Measurements from ENCODE around the gene SMIM35. TPM values are rescaled to one million over a fixed set of nuclear protein-coding genes. Genes with fewer than 3 reads are reported as not detected.

SMIM35 gene
- total and polyA plus RNA-seq, 2 of the 4 experiments (the other 2 are of a cell fraction), result not detected

- Histone ChIP-seq H2AK9ac (replicated peaks; ENCODE audit: low read depth, low read length, poor library complexity) (no peak overlapping the region), H3K4ac (ENCODE audit: low read depth, low read length) (no peak overlapping the region), H2BK20ac (ENCODE audit: low read depth, low read length) (no peak overlapping the region), H3K9me3 (ENCODE audit: control insufficient read depth, insufficient read depth, low read length) (no peaks in the 10 kb centered on the region), H3K9ac (ENCODE audit: low read depth, low read length) (no peak overlapping the region), H2AFZ (replicated peaks; ENCODE audit: low read length, poor library complexity) (no peak overlapping the region), H3K4me3 (ENCODE audit: insufficient read depth, low read depth, low read length) (no peak overlapping the region), H2AK5ac (ENCODE audit: low read depth, low read length) (no peak overlapping the region), H3K14ac (replicated peaks; ENCODE audit: low read depth, low read length) (no peak overlapping the region), H3K79me1 (ENCODE audit: low read depth in 1 of 2, low read length in 2 of 2) (no peaks in the 10 kb centered on the region), H2BK5ac (ENCODE audit: low read depth, low read length, poor library complexity, severe bottlenecking) (no peak overlapping the region), H2BK120ac (ENCODE audit: low read depth, low read length) (no peak overlapping the region), H3K18ac (ENCODE audit: low read depth, low read length) (no peak overlapping the region), H3K36me3 (ENCODE audit: control insufficient read depth, insufficient read depth, low read length) (no peaks in the 10 kb centered on the region), H3K27me3 (ENCODE audit: control insufficient read depth, insufficient read depth, low read length) (no peaks in the 10 kb centered on the region; the same call in 1 of the 2 replicates), H3K4me1 (ENCODE audit: control insufficient read depth, insufficient read depth, low read length) (no peaks in the 10 kb centered on the region), H3K56ac (ENCODE audit: extremely low read depth, insufficient read depth, low read length) (no peak overlapping the region), H4K91ac (ENCODE audit: insufficient read depth, low read depth, low read length) (no peak overlapping the region), H4K20me1 (ENCODE audit: insufficient read depth, low read length) (no peaks in the 10 kb centered on the region), H2BK15ac (ENCODE audit: low read depth, low read length) (no peak overlapping the region), H4K5ac (ENCODE audit: low read depth, low read length) (no peak overlapping the region), H4K8ac (ENCODE audit: low read depth in 2 of 2, low read length in 2 of 2) (no peak overlapping the region), H3K23ac (ENCODE audit: low read depth, low read length) (no peak overlapping the region), H3K4me2 (ENCODE audit: low read depth, low read length) (no peak overlapping the region), H3K27ac (ENCODE audit: insufficient read depth, low read length) (no peak overlapping the region), H3K9me1 (ENCODE audit: insufficient read depth, low read length) (no peaks in the 10 kb centered on the region)
- 47% methylated on average over 4 of the region's 4 CpGs; no CpG with 5 or more reads in 1 of the 2 experiments for WGBS, 2 experiments (ENCODE audit: extremely low coverage in 2 of 2, insufficient read length in 1 of 2)
- in situ Hi-C loops (cut with MboI; ENCODE audit: low sequenced_read_pairs) (no loop called here), dilution Hi-C loops (cut with HindIII; ENCODE audit: low sequenced_read_pairs, unreplicated experiment) (no loop called here), intact Hi-C loops (cut with micrococcal nuclease) (no loop called here)
- no TSS peak for BruUV-seq (replicated peaks)
- POLR2A ChIA-PET (ENCODE audit: unreplicated experiment), result no interaction called here
- CTCF ChIA-PET, result no interaction called here
- ATAC-seq (ENCODE audit: low read depth), result no peak
- no peak for TF ChIP-seq RCOR1 (IDR thresholded peaks at IDR 0.05; ENCODE audit: insufficient replicate concordance, low read length)
- TF ChIP-seq, protein P1, sequence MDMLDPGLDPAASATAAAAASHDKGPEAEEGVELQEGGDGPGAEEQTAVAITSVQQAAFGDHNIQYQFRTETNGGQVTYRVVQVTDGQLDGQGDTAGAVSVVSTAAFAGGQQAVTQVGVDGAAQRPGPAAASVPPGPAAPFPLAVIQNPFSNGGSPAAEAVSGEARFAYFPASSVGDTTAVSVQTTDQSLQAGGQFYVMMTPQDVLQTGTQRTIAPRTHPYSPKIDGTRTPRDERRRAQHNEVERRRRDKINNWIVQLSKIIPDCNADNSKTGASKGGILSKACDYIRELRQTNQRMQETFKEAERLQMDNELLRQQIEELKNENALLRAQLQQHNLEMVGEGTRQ (IDR thresholded peaks at IDR 0.05; ENCODE audit: low read depth, low read length), result no peak
- TF ChIP-seq BHLHE40 (IDR thresholded peaks at IDR 0.05; ENCODE audit: low read depth, low read length), result no peak
- TF ChIP-seq MAZ (IDR thresholded peaks at IDR 0.05; ENCODE audit: borderline replicate concordance, low read depth, low read length), result no peak
- TF ChIP-seq MAFK (IDR thresholded peaks at IDR 0.05; ENCODE audit: low read depth, low read length), result no peak
- no peak for DNase-seq
Observed at GRCh38 chr11:117976445-117976844, 110.3 kb downstream of the SMIM35 start.
